SKM-1 treated with dmso at 0.1 percent for 144 hours (cell line): ENCODE results near the gene MAB21L4.
A peak's percentile ranks its signal among the peaks of the same experiment; 100 is the strongest.

Source experiments
- DNase-seq: peaks from one replicate; lab custom pipeline; 2025; ENCODE audit not compliant: unreplicated experiment; lab: John Stamatoyannopoulos, UW

MAB21L4 gene

DNA sequence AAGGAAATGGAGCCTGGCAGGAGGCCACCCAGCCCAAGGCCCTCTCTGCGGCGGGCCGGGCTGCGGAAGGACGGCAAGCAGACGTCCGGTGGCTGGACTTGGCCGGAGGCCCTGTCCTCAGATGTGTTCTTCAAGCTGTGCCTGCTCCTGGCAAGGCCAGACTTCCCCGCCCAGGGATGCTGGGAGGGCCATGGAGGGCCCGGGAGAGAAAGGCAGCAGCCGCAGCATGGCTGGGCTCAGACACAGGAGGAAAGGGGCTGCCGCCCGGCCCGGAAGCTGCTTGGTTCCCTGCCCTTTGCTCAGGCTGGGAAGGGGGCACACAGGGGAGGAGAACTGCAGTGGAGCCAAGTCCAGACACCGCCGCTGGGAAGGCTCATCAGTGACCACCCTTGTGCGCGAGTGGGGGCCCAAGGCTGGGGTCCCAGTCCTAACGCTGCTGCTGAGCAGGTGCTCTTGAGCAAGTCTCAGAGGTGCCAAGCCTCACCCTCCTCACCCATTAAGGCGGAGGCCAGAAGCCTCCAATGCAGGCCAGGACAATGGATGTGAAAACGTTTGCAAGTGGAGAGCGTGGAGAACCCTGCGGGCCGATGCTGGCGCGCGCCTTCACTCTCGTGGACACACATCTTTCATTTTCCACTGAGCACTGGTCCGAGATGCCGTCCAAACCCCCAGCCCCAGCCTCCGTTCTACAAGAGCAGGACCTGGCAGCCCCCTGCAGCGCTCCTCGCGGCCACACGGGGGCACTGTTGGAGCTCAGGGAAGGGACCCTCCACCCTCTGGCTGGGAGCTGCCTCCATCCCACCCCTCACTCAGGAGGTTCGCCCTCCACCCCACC lies 18.1 kb upstream of the MAB21L4 start:
- peak; percentile 10 for DNase-seq

- DNase-seq, result no peak
Observed at GRCh38 chr2:240912878-240913809, 17.2 kb upstream of the MAB21L4 start.

DNA sequence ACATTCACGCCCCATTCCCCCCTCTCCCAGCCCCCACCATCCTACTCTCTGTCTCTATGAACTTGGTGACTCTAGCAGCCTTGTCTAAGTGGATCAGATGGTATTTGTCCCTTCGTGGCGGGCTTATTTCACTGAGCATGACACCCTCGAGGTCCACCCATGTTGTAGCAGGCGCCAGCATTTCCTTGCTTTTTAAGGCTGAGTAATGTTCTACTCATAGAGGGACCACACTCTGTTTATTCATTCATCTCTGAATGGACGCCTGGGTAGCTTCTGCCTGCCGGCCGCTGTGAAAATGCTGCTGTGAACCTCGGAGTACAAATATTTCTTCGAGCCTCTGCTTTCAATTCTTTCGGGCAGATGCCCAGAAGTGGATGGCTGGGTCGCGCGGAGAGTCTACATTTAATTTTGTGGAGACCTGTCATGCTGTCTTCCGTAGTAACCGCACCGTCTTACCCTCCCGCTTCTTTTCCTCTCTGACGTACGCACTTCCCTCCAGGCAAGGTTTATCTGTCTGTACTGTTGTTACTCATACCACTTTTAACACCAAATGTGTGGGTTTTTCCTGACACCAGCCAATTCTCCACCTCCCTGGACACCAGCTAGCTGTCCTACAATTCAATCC lies 15.8 kb upstream of the MAB21L4 start:
- DNase-seq, result no peak

- no peak for DNase-seq
Observed at GRCh38 chr2:240909216-240909974, 13.4 kb upstream of the MAB21L4 start.

GRCh38 chr2:240906911-240907590 lies 11.1 kb upstream of the MAB21L4 start:
- DNase-seq, result no peak

DNA sequence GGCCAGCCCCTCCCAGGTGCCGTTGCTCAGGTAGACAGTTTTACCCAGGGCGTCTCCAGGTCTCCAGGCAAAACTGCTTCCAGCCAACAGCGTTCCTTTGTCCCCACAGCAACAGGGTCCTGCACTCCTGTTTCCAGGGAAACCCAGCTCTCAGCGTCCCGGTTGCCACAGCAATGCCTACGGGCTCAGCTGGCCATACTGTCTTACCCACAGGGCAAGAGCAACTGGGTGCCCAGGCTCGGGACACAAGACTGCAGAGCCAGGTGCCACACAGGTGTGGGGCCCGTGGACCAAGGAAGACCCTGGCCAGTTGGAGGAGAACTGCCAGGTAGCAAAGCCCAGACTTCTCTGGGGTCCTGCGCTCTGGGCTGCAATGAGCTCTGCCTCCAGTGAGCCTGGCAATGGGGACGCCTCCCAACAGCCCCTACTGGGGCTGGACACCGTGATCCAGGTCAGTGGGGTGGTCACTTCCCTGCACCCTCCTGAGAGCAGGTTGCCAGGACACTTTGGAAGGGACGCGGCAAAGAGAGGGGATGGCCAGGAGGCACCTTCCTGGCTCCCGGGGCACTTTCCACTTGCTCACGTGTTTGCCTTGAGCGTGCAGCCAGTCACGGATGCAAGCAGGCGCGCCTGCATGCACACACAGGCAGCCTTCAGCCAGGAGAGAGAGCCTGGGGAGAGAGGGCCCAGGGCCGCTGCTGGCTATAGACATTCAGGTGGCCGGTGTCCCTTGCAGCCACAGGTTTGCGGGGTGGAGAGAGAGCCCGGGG lies 10.4 kb upstream of the MAB21L4 start, which contains the start of gene CROCC2:
CROCC2 (plus strand) TSS at position 196 of the 770 bp plus-strand sequence; CDS start at position 374, 178 bp downstream.
- DNase-seq, result no peak

DNA sequence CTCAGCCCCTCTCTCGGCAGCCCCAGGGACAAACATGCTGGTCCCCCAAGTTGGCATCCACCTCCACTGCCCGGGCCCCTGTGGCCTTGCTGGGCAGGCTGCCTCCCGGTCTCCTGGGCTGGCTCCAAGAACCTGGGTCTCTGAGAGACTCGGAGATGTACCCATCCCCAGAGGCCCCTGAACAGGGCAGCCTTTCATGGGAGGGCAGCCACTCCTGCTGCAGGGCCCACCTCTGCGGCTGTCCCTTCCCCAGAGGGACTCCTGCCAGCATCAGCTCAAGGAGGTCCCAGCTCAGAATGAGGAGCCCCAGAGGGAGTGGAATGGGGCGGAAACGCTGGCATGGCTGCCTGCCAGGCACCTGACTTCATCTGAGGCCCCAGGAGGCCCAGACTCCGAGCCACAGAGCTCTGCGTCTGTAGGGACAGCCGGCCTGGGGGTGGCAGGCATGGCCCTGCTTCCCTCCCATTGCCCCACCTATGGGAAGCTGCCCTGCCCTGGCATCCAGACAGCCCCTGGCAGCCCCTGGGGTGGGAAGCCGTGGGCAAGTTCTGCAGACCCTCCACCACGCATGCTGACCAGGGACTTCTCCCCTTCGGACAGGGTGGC lies 9.3 kb upstream of the MAB21L4 start:
- no peak for DNase-seq

DNA sequence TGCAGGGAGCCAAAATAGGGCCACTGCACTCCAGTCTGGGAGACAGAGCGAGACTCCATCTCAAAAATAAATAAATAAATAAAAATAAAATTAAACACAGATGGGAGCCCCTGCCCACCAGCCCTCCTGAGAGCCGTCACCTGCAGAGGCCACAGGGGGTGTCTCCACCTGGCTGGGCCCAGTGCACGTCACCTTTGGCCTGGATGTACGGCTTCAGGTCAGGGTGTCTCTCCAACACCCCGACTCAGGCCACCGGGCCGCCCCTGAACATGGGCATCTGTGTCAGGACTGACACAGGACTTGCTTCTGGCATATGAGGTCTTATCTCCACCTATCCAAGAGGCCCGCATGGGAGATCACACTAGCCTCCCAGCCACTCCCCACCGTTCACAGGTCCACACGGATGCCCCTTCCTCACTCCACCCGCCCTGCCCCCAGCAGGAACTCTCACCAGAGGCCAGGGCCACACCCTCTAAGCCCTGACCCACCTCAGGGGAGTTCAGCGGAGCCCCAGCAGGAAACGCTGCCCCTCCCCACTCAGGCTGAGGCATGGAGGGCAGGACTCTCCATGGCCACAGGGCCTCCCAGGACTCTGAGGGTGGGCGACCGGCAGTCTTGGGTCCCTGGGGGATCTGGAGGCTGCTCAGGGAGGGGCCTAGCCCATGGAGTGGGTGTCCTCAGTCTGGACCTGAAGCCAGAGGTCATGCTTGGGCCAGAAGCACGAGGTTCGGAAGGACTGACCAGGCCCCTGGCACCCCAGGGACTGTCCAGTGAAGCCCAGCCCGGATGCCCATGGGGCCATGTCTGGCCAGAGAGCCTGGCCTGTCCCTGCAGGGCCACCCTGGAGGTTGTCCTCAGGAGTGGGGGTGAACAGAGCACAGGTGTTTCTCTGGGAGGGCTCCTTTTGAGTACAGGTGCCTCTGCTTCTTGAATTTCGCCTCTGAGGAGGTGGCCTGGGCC lies 8.5 kb upstream of the MAB21L4 start:
- no peak for DNase-seq

DNA sequence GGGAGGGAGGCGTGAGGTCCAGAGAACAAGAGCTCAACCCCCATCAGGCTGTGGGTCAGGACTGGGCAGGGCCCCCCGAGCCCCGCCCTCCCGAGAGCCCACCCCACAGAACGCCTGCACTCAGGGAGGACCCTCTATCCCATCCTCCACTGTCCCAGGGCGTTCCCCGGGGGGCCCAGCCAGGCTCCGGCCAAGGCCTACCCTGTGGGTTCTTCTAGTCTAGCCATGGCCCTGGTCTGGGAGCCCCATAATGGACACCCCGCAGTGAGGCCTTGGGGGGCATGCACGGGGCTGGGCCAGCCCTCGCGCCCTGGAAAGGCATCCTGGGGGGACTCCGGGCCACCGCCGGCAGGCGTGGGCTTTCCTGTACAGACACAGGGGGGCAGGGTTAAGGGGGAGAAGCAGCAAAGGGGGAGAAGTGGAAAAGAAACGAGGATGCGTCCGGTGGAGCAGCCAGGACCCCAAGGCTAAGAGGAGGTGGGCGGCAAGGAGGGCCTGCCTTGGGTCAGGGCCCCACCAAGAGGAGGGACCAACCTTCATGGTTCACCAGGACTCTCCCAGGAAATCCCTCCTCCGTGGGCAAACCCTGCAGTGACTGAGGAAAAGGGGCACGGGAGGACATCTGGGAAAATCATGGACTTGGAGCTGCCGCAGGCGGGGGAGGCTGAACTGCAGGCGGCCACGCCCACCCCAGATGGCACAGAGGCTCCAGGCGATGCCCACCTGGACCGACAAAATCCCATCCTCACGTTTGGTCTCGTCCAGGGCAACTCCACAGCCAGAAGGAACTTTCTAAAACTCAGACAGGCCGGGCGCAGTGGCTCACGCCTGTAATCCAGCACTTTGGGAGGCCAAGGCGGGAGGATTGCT lies 7.5 kb upstream of the MAB21L4 start:
- no peak for DNase-seq

DNA sequence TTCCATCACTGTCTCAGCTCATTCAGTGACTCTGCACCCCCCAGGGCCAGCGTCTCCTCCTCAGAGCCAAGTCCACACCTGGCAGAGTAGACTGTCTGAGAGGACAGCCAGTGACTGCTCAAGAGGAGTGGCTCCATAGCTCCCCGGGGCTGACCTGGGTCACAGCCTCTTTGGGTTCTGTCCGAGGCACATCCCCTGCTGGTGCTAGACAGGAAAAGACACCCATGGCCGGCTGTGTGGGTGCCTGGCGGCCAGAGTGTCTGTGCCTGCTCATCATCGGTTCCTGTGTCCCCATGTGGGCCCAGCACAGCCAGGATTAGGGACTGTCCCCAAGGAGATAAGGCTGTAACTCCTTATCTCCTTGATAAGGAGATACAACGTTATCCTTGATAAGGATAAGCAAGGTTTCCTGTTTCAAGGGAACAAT lies 6.7 kb upstream of the MAB21L4 start:
- no peak for DNase-seq

DNA sequence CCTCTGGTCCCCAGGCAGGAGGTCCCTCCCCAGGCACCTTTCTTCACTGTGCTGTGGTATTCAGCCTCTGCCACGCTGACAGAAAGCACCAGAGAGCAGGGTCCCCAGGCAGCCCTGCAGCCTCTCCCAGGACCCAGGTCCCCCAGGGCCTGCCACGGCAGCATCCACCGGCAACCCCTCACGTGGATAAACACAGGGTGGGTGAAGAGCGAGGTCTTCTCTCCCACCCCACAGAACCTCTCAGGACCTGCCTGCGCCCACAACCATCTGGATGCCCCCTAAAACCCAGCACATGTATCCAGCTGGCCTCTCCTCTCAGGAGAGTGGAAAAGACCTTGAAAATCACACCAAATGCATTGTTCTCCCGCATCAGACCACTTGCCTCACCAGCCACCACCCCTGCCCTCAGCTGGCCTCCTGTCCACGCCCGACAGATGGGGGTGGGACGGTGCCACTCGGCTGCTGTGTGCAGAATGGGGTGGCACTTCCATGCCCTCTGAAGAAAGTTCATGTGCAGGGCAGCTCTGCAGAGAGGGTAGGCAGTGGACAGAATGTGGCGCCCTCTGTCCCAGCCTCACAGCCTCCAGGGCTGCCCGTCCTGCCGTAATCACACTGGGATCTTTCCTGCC lies 6.1 kb upstream of the MAB21L4 start:
- DNase-seq, result no peak

- no peak for DNase-seq
Observed at GRCh38 chr2:240900141-240900860, 4.3 kb upstream of the MAB21L4 start.

GRCh38 chr2:240899468-240899865 lies 3.5 kb upstream of the MAB21L4 start:
- DNase-seq, result no peak

- no peak for DNase-seq
Observed at GRCh38 chr2:240898731-240899467, 2.9 kb upstream of the MAB21L4 start.

DNA sequence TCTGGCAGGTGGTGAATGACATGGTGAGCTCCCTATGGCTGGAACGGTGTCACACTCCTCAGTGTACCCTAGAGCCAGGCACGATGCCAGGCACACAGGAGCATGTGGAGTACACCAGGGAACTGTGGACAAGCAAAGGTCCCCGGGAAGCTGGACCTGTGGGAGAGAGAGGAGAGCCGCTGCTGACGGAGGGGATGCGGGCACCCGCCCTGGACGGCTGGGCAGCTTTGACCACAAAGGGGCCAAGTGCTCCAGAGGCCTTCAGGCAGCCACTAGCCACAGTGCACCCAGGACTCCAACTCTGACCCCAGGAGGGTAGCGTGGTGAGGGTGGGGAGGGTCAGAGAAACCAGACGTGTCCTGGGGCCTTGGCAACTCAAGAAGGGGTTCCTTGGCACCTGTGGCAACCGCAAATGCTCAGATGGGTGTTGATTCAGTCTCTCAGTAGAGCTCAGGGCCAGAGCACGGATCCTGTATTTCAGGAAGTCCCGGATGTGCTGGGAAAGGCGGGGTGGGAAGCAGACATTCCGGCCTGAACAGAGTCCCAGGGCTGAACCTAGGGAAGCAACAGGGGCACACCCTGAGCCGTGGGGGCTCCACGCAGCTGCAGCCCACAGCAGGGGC lies 2.3 kb upstream of the MAB21L4 start:
- DNase-seq, result no peak
